CD4-positive, alpha-beta T cell treated with Interferon alpha-2 for 1 hour (primary cell): ENCODE measurements around the gene JUP.
"Not testable (repeated sequence)": the region's sequence is repeated elsewhere in the genome, so short reads cannot be mapped to it uniquely, and the experiment has no call there.

Experiments
- DNase-seq, 2 donors: peaks; one replicate each; pipeline ENCODE4 v3.0.0-alpha.2; 2020 to 2022

Gene JUP

DNA sequence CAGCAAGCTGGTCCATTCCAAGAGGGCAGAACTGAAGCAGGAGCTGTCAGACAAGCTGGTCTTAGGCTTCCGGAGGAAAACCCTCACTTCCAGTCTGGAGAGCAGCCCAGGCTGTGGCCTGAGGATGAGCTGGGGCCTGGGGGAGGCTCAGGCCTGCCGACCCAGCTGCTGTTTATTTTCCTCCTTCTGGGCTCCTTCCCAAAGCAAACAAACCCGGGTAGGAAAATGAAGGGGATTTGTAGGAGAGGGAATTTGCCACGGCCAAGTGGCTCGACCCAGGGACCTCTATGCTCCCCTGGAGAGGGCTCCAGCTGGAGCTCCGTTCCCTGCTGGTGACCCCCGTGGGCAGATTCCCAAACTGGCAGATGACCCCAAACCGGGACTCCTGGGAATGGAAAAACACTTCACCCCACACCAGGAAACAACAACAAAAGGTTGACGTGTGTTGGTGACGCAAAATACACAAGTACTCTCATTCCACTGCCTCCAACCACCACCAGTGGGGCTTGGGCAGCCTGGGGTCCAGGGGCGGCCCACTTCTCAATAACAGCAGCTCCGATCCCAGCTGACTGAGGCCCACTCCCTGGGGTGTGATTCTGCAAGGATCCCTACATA is 8.8 kb downstream of the JUP start:
- DNase-seq: no peak

DNA sequence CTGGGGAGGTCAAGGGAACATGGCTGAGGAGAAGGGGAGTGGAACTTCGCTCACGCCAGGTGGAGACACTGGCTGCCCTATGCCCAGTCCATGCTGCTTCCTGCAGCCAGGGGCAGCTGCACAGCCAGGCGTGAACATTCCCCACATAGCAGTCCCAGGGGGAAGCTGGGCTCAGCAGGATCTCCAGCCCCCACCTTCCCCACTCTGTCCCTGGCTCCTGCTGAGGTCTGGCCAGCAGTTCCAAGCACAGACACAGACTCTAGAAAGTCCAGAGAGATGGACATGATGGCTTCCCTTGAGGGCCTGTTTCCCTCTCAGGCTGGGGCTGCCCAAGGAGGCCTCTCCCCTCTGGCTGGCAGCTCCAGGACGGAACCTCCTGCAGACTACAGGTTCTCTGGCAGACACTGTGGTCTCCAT is 9.3 kb downstream of the JUP start:
- no peak for DNase-seq

DNA sequence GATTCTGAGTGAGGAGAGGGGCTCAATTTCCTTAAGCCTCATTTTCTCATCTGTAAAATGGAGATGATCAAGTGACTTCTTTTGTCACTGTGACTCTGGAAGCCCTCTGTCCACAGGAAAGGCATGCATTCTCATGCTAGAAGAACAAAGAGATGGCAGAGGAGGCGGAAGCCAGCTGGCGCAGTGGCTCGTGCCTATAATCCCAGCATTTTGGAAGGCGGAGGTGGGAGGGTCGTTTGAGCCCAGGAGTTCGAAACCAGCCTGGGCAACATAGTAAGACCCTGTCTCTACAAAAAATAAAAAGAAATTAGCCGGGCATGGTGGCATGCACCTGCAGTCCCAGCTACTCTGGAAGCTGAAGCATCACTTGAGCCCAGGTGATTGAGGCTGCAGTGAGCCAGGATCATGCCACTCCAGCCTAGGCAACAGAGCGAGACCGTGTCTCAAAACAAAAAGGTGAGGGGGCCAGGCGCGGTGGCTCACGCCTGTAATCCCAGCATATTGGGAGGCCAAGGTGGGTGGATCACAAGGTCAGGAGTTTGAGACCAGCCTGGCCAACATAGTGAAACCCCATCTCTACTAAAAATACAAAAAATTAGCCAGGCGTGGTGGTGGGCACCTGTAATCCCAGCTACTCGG is 10.1 kb downstream of the JUP start:
- not testable (repeated sequence) for DNase-seq

DNA sequence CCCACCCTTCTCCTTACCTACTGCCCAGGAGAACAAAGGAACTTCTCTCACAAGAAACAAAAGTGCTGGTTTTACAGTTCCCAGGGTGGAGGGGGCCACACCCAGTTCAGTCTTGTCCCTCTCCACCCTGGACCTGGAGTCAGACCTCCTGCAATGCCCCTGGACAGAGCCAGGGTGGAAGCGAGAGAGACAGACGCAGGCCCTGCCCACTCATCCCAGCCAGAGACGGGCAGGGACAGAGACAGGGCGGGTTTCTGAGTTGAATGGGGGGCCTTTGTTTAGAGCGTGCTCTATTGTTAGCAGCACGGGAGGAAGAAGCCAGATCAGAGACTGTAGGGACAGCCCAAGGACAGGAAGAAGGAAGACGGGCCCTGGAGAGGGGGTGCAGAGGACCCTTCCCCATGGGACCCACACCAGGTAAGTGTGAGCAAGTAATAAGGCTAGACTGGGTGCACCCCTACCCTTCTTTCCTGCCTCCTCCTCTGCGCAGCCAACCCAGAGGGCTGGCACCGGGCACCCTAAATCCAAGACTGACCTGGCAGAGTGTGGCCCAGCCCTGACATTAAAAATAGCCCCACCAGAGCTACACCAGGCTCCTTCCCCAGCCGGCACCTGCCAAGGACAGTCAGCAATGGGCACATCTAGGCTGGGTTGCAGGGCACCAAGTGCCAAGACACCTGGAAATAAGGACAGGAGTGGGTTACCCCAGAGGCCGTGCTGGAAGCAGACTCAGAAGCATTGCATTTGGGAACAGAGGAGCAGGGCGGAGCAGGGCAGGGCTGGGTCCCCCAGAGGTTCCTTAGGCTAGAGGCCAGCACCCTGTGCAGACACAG is 10.9 kb downstream of the JUP start:
- DNase-seq: no peak

DNA sequence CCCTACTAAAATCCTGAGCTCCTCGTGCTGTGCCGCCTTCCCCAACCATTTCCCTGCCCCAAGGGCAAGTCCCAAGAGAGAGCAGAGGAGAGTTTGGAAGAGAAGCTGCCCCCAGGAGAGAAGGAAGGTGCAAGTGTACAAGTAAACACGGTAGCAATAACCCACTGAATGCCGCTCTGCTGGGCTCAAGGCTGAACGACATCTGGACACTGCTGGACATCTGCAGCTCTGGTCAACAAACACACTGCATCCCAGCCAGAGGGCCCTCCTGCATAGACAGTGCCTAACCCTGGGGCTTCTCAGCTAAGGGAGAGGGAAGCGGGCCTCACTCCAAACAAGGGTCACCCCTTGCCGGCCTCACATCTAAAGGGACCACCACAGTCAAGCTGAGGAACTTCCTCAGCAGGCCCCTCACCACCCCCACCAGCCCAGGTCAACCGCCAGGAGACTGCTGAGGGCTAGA is 12.7 kb downstream of the JUP start:
- no peak for DNase-seq

DNA sequence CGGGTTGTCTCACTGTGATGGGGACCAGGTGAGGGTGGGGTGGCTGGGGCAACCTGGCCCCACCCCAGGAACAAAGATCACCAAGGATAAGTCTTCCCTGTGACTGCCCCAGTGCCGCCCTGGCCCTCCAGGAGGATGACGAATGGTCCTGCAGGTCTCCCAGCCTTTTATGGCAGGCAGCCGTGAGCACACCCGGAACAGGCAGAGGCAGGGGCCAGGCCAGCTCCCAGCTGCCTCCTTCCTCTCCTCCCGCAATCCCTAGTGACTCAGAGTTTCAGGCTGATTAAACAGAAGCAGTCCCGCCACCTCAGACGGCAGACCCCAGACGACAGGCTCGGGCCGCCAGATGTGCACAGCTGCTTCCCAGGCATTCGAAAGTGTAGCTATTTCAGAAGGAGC is 13.3 kb downstream of the JUP start:
- DNase-seq: no peak

DNA sequence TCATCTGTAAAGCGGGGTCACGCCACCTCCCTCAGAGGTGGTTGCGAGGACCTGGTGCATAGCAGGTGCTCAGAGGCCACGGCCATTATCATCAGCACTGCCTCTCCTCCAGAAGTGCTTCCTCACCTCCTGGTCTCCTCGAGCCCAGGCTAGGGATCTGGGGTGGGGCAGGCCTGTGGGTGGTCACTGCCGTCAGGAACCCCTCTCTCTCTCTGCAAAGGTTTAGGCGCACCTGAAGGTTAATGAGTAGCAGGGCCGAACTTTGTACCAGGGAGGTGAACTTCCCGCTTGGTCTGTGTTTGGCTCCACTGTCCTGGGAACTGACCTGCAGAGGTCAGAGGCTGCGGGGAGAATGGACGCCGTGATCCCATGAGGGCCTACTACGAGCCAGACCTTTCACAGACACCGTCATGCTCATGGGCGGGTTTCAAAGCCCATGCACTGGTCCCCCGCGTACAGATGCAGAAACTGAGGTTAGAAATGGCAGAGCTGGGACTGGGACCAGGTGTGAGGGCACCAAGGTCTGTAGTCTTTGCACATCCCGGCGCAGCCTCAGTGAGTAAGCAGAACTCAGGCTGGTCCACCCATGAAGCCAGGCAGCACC is 13.8 kb downstream of the JUP start:
- DNase-seq: no peak

DNA sequence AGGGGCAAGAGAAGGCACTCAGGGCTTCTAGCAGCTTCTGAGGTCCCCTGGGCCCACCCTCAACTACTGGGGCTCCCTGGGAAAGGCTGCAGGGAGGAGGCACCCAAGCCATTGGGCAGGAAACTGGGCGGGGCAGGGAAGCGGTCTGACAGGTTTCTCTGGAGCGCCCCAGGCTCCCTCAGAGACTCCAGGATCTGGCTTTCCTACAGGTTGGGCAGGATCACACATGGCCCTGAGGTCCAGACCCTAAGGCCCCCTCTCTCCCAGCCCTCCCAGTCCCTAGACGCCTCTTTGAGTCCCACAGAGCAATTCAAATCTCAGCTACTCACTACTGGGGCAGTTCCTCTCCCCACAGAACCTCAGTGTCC is 14.3 kb downstream of the JUP start:
- no peak for DNase-seq

DNA sequence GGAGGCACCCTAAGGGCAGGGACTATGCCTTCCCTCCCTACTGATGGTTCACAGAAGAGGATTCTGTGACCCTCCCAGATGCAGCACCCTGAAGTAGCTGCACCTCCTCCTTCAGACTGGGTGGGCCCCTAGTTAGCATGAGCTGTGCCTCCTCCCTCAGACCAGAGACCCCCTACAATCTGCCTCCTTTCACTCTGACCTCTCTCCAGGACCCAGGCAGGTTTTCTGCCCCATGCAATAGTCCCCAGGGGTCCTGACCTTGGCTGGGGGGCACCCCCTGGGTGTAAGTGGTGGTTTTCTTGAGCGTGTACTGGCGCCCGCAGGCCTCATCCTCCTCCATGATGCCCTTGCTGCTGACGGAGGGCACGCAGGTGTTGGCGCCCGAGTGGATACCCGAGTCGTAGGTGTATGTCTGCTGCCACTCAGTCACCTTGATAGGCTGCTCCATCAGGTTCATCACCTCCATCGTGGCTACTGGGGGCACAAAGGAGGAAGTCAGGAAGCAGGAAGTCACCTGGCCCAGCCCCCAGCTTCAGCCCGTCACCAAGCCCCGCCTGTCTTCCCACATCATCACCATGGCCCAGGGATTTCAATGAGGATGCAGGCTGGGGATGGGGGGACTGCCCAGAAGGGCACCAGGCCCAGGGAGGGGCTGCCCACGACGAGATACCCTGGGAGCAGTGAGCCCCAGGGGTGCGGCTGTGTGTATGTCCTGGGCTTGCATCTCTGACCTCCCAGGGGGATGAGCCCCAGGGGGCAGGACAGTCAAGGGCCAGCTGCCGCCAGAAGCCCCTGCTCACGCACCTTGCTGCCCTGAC is 14.9 kb downstream of the JUP start:
- DNase-seq: no peak

DNA sequence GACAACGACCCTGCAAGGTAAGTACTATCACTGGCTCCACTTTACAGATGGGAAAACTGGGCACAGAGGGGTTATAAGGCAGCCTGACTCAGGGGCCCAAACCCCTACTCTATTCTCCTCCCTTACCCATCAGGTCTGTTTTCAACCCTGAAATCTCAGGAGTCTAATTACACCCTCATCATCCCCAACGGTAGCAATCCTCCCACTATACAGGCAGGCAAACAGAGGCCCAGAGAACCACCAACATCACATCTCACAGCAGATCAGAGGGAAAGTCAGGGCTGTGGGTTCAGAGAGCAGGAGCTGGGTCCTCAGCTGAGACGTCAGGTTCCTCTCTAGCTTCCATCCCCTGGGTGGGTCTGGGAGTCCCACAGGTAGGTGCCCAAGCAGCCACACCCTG is 16.5 kb downstream of the JUP start:
- no peak for DNase-seq

DNA sequence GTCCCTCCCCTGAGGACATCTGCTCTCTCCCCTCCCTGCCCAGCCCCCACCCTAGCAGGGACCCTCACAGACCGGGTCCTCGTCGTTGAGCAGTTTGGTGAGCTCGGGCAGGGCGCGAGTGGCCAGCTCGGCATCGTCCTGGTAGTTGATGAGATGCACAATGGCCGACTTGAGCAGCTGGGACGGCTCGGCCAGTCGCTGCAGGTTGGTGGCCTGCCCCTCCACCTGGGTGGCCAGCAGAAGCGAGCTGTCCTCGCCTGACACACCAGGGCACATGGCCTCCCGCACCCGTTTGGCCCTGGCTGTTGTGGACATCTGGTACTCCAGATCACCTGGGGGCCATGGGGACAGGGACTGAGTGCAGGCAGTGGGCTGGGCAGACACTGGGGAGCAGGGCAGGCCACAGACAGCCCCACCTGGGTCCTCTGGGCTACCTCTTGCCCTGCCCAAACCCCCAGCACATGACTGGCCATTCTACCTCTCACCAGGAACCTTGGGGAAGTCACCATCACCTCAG is 17.1 kb downstream of the JUP start:
- no peak for DNase-seq

DNA sequence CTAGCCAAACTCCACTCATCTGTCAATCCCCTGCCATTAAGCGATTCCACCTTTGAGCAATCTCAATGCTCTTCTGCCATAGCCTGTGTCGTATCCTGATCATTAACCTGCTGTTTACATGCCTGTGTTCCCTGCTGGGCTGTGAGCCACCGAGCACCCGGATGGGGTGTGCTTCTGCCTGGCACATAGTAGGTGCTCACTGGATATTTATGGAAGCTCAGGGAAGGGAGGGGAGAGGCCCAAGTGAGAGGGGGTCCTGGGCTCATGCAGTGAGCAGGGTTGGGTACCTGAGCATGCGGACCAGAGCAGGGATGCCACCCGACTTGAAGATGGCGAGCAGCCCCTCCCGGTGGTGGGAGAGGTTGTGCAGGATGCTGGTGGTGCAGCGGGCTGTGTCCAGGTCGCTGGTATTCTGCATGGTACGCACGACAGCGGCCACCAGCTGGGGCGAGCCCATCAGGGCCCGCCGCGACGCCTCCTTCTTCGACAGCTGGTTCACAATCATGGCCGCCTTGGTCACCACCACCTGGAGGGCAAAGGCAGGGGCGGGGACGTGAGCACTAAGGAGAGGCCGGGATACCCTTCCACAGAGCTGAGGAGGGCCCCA is 17.7 kb downstream of the JUP start:
- DNase-seq: no peak

DNA sequence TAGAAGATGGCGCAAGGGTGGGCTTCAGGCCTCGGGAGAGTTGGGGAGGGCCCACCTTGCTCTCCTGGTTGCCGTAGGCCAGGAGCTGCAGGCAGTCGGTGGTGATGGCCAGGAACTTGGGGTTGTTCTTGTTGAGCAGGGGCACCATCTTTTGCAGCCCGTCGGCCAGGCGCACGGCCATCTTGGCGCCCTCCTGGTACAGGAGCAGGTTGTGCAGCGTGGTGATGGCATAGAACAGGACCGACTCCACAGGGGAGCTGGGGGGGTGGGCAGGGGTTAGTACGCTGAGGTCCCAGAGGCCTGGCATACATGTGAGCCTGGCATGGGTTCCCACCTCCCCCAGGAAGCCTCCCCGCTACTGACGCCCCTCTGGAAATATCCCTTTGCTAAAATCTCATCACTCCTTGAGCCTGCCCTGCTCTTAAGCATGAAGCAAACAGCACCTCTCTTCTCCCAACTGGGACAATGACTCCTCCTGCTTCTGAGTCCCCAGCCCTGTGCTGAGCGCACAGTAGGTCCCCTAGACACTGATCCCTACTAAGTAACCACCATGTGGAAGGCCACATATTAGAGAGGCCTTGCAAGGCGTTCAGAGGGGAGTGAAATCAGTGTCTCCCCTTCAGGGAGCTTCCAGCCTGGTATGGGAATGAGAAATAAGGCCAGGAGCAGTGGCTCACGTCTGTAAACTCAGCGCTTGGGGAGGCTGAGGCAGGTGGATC is 19.0 kb downstream of the JUP start:
- DNase-seq: no peak

DNA sequence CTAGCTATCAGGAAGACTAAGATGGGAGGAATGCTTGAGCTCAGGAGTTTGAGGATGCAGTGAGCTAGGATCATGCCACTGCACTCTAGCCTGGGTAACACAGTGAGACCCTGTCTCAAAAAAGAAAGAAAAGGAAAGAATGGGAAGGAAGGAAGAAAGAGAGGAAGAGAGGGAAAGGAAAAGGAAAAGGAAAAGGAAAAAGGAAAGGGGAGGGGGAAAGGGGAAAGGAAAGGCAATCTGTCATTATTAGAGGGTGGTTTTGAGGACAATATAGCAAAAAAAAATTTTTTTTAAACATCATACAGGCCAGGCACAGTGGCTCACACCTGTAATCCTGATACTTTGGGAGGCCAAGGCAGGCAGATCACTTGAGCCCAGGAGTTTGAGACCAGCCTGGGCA is 20.4 kb downstream of the JUP start:
- DNase-seq: no peak

DNA sequence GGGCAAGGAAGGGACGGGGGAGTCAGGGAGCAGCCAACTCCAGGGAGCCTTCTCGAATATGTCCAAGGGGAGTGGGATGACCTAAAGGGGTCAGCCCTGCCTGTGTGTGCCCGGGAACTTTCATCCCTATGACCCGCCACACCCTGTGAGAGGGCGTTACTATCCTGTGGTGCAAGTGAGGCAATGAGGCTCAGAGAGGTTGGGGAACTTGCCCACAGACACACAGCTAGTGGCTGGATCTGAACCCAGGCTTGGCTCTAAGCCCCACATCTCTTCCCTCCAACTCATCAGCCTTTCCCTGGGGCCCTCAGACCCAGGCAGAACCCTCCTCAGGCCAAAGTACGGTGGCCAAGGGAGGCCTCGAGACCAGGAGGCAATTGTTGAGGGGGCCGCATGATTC is 23.2 kb downstream of the JUP start:
- DNase-seq: no peak

DNA sequence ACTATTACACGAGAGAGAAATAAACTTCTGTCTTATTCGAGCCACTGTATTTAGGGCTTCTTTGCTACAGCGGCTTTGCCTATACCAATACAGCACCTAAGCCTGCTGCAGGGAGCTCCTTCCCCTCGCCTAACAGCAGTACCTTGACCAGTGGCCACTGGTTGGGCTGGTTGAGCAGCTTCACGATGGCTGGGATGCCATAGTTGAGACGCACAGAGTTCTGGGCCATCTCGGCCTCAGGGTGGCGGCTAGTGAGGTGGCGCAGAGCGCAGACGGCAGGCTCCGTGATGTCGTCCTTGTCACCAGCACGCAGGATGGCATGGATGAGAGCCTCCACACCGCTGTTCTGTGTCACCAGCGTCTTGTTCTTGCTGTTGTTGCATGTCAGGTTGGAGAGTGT is 23.7 kb downstream of the JUP start:
- DNase-seq: no peak

DNA sequence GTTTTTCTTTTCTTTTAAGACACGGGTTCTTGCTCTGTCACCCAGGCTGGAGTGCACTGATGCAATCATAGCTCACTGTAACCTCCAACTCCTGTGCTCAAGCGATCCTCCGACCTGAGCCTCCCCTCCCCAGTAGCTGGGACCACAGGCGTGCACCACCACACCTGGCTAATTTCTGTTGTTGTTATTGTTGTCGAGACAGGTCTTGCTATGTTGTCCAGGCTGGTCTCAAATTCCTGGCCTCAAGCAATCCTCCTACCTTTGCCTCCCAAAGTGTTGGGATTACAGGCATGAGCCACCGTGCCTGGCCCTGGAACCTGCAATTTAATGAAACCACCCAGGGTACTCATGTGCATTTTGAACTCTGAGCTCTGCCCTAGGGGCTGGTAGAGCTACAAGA is 24.1 kb downstream of the JUP start:
- DNase-seq: no peak

DNA sequence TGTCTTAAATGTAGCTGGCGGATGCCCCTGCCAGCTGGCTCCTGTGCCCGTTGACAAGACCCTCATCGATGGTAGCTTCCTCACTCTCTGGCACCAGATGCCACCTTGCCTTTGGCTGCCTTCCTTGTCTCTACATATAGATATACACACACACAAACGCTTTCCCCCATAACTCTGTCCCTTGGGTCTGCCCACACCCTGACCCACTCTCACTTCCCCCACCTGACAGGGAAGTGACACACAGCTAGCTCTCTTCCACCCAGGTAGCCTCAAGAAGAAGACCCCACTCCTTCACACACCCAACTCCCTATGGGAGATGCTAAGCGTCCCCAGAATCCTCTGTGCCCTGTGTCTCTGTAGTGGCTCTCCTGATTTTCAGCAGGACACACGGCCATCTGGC is 25.6 kb downstream of the JUP start:
- DNase-seq: peak in 1 of 2 donors; percentile 12

DNA sequence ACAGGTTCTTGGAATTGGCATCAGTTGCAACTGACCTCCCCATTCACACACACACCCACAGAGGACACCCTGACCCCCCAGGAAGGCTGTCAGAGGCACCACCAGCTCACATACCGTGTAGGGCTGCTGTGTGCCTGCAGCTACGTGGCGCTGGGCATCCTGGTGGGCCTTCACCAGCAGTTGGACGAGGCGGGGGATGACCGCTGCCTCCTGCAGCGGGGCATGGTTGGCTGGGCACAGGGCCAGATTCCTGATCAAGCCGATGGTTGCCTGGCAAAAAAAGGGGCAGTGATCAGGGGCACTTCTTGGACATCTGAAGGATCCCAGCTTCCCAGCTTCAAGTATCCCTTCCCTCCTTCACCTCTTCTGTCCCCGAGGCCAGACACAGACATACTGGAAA is 27.9 kb downstream of the JUP start:
- no peak for DNase-seq

DNA sequence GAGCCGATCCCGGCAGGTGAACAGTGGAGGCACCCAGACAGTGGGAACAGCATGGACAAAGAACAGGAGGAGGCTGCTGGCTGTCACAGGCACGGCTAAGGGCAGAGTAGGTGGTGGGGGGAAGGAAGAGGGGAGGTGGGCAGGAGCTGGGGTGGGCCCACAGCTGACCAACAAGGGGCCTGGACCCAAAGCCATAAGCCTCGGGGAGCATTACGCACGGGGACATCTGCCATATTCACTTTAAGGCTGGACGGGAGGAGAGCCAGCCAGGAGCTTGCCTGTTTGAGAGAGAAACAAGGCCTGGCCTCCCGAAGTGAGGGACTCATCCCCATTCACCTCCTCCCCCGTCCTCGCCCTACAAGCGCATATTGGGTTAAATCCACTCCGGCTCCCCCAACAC is 32.4 kb downstream of the JUP start:
- DNase-seq: no peak

DNA sequence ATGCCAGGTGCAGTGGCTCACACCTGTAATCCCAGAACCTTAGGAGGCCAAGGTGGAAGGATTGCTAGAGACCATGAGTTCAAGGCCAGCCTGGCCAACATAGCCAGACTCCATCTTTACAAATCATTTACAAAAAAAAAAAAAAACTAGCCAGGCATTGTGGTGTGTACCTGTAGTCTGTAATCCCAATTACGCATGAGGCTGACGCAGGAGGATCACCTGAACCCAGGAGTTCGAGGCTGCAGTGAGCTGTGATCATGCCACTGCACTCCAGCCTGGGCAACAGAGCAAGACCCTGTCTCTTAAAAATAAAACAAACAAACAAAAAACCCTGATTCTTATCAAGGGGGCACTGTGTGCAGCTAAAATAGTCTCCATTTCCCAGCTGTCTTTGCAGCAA is 35.2 kb downstream of the JUP start:
- DNase-seq: no peak

DNA sequence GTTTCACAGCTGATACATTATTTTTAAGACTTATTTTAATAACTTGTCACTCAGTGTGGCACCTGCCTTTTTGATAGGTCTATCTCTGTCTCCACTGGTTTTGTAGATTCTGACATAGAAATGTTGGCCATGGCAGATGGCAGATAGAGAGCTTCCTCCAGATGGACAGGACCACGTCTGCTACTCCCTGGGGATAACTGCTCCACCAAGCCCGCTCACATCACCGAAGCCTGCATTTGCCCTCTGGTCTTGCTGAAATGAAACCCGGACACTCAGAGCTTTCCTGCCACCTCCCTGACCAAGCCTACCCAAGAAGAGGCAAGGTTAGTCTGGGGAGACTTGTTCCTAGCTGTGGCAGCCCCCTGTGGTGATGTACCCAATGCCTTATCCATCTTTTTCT is 35.6 kb downstream of the JUP start:
- DNase-seq: no peak
